GM21717 (cell line): ENCODE measurements around the gene SFMBT1.

Source experiments
- ATAC-seq: cut with Tn5 transposase; IDR thresholded peaks from one replicate; pipeline ENCODE4 v1.9.1; 2021; ENCODE audit warnings: mild to moderate bottlenecking, moderate library complexity; ENCODE audit not compliant: unreplicated experiment

The SFMBT1 gene

DNA sequence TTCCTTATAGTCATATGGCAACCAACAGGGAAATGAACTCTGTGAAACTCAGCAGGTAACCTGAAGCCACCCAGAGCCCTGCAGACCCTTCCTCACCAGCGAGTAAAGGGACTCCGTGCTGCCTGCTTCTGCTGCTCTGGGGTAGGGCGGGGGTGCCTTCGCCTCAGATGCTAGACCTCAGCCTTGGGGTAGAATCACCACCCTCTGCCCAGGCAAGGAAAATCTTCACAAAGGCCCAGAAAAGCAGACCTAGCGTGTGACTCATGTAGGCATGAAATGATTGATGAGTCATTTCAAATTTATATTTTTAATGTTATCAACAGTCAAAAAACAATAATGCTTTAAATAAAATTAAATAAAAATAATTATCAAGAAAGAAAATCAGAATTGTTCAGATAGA lies 155.1 kb downstream of the SFMBT1 start:
- ATAC-seq, result no peak

DNA sequence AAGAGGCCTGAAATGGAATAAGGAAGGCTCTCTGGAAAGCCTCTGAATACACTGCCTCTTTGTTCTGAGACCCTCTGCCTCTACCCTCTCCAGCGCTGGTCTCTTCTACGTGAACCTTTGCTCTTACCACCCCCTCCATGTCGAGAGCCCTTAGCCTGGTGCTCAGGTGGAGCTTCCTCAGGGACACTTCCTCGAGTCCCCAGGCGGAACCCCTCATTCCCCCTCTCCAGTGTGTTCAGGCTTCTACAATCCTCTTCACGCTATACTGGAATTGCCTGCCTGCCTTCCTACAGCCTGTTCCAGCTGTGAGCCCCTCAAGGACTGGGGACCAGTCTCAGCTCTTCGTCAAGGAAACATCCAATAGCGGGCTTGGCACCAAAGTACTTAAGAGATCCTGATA lies 156.0 kb downstream of the SFMBT1 start:
- no peak for ATAC-seq

DNA sequence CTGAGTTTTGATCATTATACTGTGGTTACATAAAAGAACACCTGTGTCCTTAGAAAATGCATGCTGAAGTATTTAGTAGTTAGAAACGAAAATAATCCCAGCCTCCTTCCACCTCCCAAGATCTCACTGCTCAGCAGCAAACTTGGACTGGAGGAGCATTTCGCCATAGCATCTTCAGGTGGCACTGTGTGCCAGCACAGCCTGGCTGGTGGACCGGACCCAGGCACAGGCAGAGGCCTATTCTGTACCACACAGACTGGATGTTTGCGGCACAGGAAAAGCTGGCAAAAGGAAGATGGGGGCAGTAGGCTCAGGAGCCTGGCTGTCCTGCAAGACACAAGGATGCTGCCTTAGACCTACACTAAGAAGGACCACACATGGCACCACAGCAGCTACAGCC lies 158.7 kb downstream of the SFMBT1 start:
- no peak for ATAC-seq

DNA sequence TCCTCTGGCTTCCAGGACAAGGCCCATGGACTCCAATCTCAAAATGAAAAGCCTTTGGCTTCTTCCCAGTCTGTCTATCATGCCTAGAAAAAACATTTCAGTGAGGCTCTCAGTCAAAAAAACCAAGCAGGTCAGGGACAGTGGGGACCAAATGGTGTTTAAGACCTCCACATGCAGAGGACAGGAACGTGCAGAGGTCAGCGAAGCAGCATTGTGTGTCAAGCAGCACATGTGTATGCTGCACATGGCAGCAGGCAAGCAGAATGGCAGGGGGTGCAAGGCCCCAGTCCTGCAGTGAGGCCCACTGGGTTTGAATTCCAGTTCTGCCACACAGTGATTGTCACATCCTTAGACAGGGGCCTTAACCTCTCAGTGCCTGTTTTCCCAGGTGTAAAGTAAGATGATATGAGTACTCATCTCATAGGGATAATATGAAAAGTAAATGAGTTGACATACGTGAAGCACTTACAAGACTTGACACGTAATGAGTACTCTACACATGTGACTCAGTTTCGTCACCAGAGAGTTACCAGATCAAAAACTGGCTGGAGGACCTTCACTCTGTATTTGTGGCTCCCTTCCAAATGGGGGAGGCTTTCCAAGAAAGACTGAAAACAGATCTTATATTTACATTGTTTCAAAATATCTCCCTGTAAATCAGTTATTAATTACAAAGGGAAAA lies 159.7 kb downstream of the SFMBT1 start:
- no peak for ATAC-seq

DNA sequence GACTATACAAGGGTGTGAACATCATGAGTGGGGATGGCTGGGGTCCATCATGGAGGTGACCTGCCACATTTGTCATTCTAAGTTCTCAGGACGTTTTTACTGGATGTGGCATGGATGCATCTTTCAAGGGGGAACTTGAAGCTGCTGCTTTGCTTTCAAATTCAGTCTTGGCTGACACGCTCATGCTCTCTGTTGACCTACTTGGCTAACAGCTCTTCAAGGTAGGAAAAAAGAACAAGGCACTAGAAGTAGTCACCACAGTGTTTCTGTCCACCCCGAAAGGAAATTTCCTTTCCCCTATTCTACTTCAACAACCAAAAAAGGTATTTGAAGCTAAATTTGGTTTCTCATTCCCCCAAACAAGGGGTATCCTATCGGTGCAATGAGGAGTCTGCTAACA lies 163.5 kb downstream of the SFMBT1 start:
- ATAC-seq, result no peak

DNA sequence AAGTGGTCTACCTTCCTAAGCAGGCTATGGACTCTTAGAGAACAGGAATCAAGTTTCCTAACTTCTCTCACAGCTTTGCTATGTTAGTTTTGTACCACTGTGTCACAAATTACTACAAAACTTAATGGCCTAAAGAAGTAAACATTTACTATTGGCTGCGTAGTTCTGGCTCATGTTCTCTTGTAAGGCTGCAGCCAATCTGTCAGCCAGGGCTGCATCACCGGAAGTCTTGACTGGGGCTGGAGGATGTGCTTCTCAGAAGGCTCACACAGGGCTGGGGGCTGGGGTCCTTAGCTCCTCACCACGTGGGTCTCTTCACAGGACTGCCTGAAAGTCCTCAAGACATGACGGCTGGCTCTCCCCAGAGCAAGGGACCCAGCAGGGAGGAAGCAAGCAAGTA lies 164.0 kb downstream of the SFMBT1 start:
- no peak for ATAC-seq

DNA sequence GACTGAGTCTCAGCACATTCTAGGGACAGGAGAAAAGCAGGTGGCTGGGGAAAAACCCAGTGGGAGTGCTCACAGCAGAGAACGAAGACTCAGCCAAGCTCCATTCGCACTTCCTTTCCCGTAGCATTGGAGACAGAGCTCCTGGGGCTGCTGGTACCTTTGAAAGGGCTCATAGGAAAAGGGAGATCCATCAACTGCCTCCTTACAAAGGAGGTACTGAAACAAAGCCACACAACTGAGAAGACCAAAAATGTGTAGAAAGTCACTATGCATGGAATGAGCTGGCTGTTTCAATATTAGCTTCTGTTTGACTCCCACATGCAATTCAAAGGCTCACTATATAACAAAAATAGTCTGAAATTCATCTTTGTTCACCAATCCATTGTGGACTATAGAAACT lies 165.4 kb downstream of the SFMBT1 start:
- ATAC-seq, result no peak

DNA sequence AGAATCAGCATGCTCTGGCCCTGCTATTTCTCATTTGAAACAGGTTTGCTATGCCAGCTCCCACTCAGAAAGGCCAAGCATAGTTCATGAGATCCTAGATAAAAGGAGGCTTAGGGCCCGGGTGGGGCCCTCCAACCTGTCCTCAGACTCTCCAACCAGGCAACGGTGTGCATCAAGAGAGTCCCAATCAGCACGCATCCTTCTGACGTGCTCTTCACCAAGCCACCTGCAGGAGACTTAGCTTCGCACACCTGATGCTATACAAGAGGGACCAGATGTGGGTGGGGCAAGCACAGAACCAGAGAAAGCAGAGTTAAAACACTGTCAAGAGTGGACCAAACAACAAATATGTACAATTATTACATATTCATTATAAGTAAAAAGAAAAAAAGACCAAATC lies 165.8 kb downstream of the SFMBT1 start:
- no peak for ATAC-seq

DNA sequence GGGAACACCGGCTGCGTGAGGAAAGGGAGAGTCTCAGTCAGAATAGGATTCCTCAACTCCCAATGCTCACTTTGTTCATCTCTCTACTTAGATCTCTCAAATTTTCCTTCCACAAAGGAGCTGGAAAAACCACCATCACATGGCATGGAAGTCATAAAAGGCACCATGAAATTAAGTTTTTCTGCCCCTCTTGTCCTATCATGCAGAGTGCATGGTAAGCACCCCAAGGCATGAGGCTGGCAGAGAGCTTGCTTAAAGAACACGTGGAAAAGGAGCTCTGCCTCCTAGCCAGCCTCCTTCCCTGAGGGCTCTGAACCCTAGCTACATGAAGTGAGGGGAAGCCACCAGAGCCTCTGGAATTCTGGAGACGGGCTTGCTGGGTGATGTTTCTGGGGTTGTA lies 166.3 kb downstream of the SFMBT1 start:
- ATAC-seq, result no peak

DNA sequence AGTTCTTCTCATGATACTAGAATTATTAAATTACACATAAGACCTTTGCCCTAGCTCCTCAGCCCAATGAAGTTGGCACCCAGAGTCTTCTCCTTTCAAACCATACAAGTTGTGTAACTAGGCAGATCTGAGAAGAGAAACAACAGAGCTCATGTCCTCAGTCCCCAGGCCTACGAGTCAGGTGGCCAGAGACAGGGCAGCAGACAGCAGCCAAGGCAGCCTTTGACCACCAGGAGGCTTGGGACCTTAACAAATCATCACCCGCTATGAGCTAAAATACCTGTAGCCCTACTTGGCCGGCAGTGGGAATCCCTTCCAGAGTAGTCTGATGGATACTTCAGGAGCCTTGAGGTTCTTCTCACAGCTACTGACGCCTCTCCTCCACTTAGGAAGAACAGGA lies 166.8 kb downstream of the SFMBT1 start:
- no peak for ATAC-seq

DNA sequence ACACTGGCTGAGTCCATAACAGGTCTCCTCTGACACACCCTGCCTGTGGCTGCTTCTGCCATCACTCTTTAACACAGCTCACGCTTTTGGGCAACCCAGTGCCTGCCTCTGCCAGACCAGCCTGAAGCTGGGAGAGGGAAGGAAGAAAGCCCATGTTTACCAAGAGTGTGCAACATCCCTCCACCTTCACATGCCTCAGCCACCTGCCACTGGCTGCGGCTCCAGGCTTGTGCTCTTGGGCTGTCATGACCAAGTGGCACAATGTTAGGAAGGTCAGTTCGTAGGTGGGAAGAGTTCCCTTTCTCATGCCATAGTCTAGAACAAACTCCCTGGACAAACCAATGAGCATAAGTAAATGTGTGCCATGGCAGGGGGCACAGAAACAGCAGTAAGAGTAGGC lies 168.8 kb downstream of the SFMBT1 start:
- no peak for ATAC-seq

DNA sequence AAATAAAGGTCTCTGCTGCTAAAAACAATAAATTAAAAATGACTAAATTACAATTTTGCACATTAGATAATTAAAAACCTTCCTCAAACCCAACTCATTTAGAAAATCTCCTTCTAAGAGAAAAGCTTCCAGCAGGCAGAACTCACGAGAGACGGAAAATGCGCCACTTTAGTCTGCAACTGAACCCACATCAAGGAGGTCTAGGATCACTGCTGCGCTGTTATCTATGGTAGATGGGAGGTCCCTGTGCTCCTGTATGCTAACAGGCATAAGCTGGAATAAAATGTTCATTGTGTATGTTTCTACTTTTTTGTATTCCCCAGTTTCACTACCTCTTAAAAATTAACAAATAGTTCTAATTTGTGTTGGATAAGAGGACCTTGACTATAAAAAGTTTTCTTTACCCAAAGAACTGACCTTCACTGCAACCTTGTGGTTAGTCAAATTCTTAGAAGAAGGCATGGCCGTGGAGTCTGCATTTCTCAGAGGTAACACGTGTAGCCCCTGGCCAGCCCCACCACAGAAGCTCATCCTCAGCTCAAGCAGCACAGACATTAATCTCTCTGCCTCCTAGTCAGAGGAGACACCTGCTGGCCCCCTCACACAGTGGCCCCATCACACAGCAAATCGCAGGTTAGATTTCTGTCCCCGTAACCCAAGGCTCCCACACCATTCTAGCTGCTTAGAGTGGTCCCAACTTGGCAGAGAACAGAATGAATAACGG lies 170.8 kb downstream of the SFMBT1 start:
- ATAC-seq, result no peak

DNA sequence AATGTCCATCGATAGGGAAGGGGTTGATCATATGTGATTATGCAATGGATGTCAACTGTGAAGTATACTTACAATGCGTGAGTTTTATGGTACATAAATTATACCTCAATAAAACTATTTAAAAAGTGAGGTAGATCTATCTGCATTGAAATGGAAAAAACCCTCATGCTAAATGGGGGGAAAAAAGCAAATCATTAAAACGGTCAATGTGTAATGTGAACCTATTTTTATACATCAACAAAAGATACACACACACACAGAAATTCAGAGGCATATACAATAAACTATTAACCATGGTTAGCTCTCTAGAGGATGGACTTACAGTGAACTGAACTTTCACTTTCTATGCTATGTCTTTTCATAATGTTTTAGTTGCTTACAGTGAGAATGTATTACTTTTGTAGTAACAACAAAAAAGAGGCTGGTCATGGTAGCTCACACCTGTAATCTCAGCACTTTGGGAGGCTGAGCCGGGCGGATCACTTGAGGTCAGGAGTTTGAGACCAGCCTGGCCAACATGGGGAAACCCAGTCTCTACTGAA lies 171.6 kb downstream of the SFMBT1 start:
- ATAC-seq, result no peak

DNA sequence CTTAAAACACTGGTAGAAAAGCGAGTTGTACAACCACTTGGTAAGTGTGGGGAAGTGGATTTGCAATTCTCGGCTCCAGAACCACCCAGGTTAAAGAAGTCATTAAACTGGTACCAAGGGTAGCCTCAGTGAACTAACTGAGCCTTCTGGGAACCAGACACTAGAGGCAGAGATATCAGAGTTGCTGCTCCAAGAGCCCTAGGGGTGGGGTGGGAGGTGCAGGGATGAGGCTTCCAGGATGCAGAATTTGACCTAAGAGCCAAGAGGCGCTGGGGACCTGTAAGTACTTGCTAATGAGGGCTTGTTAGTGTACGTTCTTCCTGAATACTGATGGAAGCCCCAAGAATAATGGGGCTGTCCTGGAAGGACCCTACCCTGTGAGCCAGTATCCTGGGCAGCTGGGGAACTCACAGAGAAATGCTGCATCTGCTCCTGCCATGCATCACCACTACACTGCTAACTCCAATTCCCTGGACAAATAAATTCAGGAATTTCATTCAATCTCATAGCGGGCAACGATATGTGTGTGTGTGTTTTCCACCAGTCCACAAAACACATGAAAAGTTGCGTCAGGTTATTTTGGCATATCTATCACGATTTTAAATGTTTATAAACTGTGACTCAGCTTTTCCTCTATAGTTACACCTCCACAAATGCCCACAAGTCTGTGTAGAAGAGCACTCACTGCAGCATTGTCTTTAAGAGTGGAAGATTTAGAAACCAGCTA lies 172.3 kb downstream of the SFMBT1 start:
- ATAC-seq, result no peak

DNA sequence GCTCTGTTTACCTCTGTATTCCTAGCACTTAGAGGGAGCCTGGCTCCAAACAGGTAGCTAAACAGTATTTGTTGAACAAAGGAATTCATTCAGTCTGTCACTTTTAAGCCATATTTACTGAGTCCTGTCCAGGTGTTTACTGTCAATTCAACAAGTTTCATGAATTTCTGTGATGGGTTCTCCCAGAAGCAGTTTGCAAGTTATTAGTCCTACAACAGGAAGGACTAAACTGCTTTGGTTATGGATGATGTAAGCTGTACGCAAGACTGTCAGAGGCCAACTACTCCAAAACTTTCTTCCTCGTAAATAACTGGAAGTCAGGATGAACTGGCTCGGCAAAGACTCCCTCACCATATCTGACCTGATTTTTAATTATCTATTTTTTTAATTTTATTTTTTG lies 173.6 kb downstream of the SFMBT1 start:
- no peak for ATAC-seq

DNA sequence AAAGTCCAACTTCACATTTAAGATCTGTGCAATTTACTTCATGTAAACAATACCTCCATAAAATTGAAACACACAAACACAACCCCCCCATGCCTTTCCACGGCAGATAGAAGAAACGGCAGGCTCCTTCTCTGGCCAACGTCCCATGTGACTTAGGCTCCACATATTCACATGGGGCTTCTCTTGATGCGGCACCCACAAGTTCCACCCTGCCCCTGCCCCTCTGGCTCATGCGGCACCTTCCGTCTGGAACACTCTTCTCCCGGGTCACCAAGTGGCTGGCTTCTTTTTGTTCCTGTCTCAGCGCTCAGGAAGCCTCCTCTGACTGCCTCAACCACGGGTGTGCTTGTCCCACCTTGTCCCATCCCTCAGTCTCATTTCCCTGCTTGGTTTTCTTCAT lies 174.1 kb downstream of the SFMBT1 start:
- no peak for ATAC-seq

DNA sequence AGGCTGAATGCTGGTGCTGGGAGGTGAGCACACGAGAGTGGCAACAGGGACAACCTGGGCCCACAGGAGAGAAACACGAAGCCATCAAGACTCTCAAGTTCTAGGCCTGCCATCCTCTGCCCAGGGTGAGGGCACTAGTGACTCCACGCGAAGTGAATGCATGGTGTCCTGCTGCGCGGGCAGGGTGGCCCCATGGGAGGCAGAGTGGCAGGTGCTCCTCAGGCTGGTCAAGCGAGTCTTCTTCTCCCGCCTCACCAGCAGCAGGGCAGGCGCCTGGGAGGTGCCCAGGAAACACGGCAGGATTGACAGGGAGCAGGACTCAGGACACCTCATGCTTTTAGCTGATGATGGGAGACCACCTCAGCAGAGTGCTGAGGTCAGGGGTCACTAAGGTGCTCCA lies 175.4 kb downstream of the SFMBT1 start:
- no peak for ATAC-seq

DNA sequence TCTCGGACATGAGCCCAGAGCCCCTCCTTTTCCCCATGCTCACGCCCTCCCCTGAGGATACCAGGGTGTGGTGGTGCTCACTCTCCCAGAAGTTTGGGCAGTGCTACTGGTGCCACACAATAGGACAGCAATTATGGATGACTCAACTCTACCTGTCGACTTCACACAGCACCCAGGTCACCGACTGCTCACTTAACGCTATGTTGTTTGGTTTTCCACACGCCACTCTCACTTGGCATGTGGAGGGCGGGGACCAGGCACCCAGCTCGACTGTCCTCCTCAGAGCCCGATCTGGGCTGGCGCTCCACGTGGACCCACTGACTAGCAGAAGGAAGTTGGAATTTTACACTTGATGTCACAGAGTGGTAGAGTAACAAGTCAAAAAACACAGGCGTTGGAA lies 179.4 kb downstream of the SFMBT1 start:
- ATAC-seq, result no peak

DNA sequence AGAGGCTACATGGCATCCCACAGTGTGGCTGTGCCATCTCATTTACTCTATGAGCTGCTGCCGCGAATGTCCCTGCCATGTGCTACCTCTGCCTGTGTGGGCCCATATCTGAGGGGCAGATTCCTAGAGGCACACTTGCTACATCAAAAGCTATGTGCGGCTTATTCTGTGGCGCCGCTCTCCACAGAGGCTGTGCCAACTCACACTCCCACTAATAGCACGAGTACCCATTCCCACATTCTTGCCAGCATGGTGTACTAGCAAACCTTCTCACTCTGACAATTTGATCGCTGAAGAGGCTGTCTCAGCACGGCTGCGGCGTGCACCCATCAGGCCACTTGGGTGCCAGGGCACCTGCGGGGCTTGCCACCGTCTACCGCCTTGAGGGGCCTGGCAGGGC lies 179.9 kb downstream of the SFMBT1 start:
- no peak for ATAC-seq

DNA sequence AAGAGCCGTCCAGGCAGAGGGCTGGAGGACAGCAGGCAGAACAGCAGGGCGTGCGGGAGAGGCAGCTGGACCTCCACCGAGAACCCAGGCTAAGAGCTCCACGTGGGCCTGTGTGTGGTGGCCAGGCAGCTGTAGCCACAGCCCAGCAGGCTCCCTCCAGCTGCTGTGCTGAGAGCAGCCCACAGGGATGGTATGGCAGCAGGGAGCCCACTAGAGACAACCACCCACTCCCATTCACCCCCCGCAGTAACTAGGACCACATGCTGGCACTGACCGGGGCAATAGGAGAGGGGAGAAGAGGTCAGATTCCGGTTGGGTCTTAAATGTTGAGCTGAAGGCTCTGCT lies 185.5 kb downstream of the SFMBT1 start:
- ATAC-seq, result no peak

DNA sequence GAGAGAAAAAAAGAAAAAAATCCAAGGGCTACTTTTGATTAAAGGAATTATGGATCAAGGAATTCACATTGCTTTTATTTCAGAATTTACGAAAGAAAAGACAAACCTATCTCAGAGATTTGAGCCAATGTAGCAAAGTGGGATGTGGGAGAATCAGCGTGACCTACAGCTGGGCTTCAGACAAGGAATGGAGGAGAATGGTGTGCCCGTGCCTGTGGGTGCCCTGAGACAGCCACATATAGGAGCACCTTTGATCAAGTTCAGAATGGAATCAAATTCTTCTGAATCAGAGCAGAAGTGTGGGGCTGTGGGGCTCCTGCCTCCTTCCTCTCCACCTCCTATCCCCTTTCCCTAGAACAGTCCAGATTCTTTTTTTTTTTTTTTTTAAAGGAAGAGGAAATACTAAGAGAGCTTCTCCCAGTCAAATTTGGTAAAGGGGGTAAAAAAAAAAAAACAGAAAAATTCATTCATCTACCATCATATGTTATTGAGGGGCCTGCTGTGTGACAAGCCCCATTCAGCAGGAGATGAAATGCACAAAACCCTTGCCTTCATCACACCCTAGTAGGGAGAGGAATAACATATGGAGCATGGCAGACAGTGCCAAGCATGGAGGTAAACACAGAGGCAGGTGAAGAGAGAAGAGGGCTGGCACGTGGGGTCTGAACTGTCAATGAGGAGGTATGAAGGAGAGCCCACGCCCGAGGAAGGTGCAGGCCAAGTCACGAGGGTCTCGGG lies 186.0 kb downstream of the SFMBT1 start:
- ATAC-seq, result no peak
